ENCODE results near the gene ZNF512B. TPM values are rescaled to one million over a fixed set of nuclear protein-coding genes. Genes with fewer than 3 reads are reported as not detected.
"Not testable (repeated sequence)": the region's sequence is repeated elsewhere in the genome, so short reads cannot be mapped to it uniquely, and the experiment has no call there.

ZNF512B gene
- total RNA-seq, 1 donor from 2014 or later: 32.2 TPM

GRCh38 chr20:63976980-63977738 lies 7.4 kb upstream of the ZNF512B start:
- Mint-ChIP-seq H3K27ac (ENCODE audit: unreplicated experiment) (no peak overlapping the region), H3K4me3 (ENCODE audit: unreplicated experiment) (peak overlapping the region; percentile 36), H3K4me1 (ENCODE audit: low read depth, unreplicated experiment) (peaks cover 13% of the 10 kb centered on the region), H3K27me3 (ENCODE audit: unreplicated experiment) (peaks cover 17% of the 10 kb centered on the region), H3K36me3 (ENCODE audit: unreplicated experiment) (no peaks in the 10 kb centered on the region), H3K9me3 (ENCODE audit: unreplicated experiment) (peaks cover 11% of the 10 kb centered on the region)
- DNase-seq: peak; percentile 19
- TF ChIP-seq CTCF (IDR thresholded peaks at IDR 0.05; ENCODE audit: partially characterized antibody, unreplicated experiment): no peak

- H3K36me3 Mint-ChIP-seq (ENCODE audit: unreplicated experiment); H3K9me3 Mint-ChIP-seq (ENCODE audit: unreplicated experiment); DNase-seq; H3K4me3 Mint-ChIP-seq (ENCODE audit: unreplicated experiment); H3K27ac Mint-ChIP-seq (ENCODE audit: unreplicated experiment); H3K4me1 Mint-ChIP-seq (ENCODE audit: low read depth, unreplicated experiment): not testable (repeated sequence)
- peaks cover 19% of the 10 kb centered on the region for H3K27me3 Mint-ChIP-seq (ENCODE audit: unreplicated experiment)
Observed at GRCh38 chr20:63976511-63976910, 6.8 kb upstream of the ZNF512B start.

GRCh38 chr20:63974402-63975200 lies 4.9 kb upstream of the ZNF512B start:
- TF ChIP-seq CTCF (IDR thresholded peaks at IDR 0.05; ENCODE audit: partially characterized antibody, unreplicated experiment): no peak
- Mint-ChIP-seq H3K27me3 (ENCODE audit: unreplicated experiment) (peaks cover 14% of the 10 kb centered on the region), H3K9me3 (ENCODE audit: unreplicated experiment) (peaks cover 7% of the 10 kb centered on the region), H3K36me3 (ENCODE audit: unreplicated experiment) (no peaks in the 10 kb centered on the region), H3K27ac (ENCODE audit: unreplicated experiment) (no peak overlapping the region), H3K4me1 (ENCODE audit: low read depth, unreplicated experiment) (peaks cover 5% of the 10 kb centered on the region), H3K4me3 (ENCODE audit: unreplicated experiment) (no peak overlapping the region)
- DNase-seq: no peak

GRCh38 chr20:63973636-63974401 lies 4.1 kb upstream of the ZNF512B start:
- Mint-ChIP-seq H3K4me3 (ENCODE audit: unreplicated experiment) (peak overlapping the region; percentile 73), H3K36me3 (ENCODE audit: unreplicated experiment) (no peaks in the 10 kb centered on the region), H3K4me1 (ENCODE audit: low read depth, unreplicated experiment) (peaks cover 5% of the 10 kb centered on the region), H3K27me3 (ENCODE audit: unreplicated experiment) (peaks cover 17% of the 10 kb centered on the region), H3K27ac (ENCODE audit: unreplicated experiment) (no peak overlapping the region), H3K9me3 (ENCODE audit: unreplicated experiment) (peaks cover 7% of the 10 kb centered on the region)
- peak; percentile 98 for TF ChIP-seq CTCF (IDR thresholded peaks at IDR 0.05; ENCODE audit: partially characterized antibody, unreplicated experiment)
- DNase-seq: peak; percentile 93

- no peaks in the 10 kb centered on the region for H3K36me3 Mint-ChIP-seq (ENCODE audit: unreplicated experiment)
- no peak for TF ChIP-seq CTCF (IDR thresholded peaks at IDR 0.05; ENCODE audit: partially characterized antibody, unreplicated experiment)
- H3K4me3 Mint-ChIP-seq (ENCODE audit: unreplicated experiment): peak overlapping the region; percentile 73
- peaks cover 5% of the 10 kb centered on the region for H3K4me1 Mint-ChIP-seq (ENCODE audit: low read depth, unreplicated experiment)
- no peak for DNase-seq
- peaks cover 7% of the 10 kb centered on the region for H3K9me3 Mint-ChIP-seq (ENCODE audit: unreplicated experiment)
- H3K27me3 Mint-ChIP-seq (ENCODE audit: unreplicated experiment): peaks cover 16% of the 10 kb centered on the region
- no peak overlapping the region for H3K27ac Mint-ChIP-seq (ENCODE audit: unreplicated experiment)
Observed at GRCh38 chr20:63973160-63973479, 3.4 kb upstream of the ZNF512B start.

Data from glutamatergic neuron (in vitro differentiated cells).